H1 (cell line): ENCODE data around the gene KLHL35. TPM values are rescaled to one million over a fixed set of nuclear protein-coding genes. Genes with fewer than 3 reads are reported as not detected.

Experiments used
- CTCF ChIA-PET: fragments of 300-600 bp; sonication (Branson Sonifier 250); formaldehyde crosslinking; loops from one replicate; lab custom pipeline; 2021; ENCODE audit not compliant: partially characterized antibody; lab: Charles Lee
- POLR2A ChIA-PET: fragments of 300-600 bp; sonication (Branson Sonifier 250); formaldehyde crosslinking; loops from one replicate; lab custom pipeline; 2021; ENCODE audit warnings: inconsistent platforms; ENCODE audit not compliant: partially characterized antibody; lab: Charles Lee
- DNase-seq, 2 experiments: peaks; one replicate each; pipeline versions ENCODE4 v3.0.0 to v3.0.0-alpha.2; 2010 to 2022; ENCODE audit warnings: low spot score in 2 of 2, low read depth in 1 of 2, mixed read lengths in 1 of 2
- FAIRE-seq: peaks from 2 replicates; lab custom pipeline; 2011; peaks lifted over from hg19 to GRCh38; lab: Jason Lieb, UNC
- H2AFZ ChIP-seq: 2 replicates; pipeline ENCODE4 v1.8.1; 2012; ENCODE audit warnings: low read length, inconsistent platforms
- H2AK5ac ChIP-seq: 2 replicates; pipeline ENCODE4 v1.6.1; 2013; ENCODE audit warnings: low read depth, low read length
- H2BK120ac ChIP-seq: replicated peaks from 2 replicates; pipeline ENCODE3; 2013; ENCODE audit warnings: low read depth, low read length, inconsistent platforms
- H2BK12ac ChIP-seq: 2 replicates; pipeline ENCODE4 v1.6.1; 2013; ENCODE audit warnings: low read depth, low read length
- H2BK15ac ChIP-seq: 2 replicates; pipeline ENCODE4 v1.6.1; 2013; ENCODE audit warnings: low read length
- H2BK20ac ChIP-seq: 2 replicates; pipeline ENCODE4 v1.6.1; 2013; ENCODE audit warnings: low read length
- H2BK5ac ChIP-seq: 2 replicates; pipeline ENCODE4 v1.6.1; 2013; ENCODE audit warnings: low read depth, low read length
- H3K14ac ChIP-seq: 2 replicates; pipeline ENCODE4 v1.6.1; 2013; ENCODE audit warnings: inconsistent platforms; ENCODE audit not compliant: insufficient read length
- H3K18ac ChIP-seq: 2 replicates; pipeline ENCODE4 v1.6.1; 2013; ENCODE audit warnings: low read length; ENCODE audit errors: extremely low read depth
- H3K23ac ChIP-seq: 2 replicates; pipeline ENCODE4 v1.6.1; 2013; ENCODE audit warnings: inconsistent platforms; ENCODE audit not compliant: insufficient read length
- H3K23me2 ChIP-seq: 2 replicates; pipeline ENCODE4 v1.6.1; 2013; ENCODE audit warnings: low read depth, low read length
- H3K27ac ChIP-seq: 2 replicates; pipeline ENCODE4 v1.6.1; 2011; ENCODE audit warnings: low read depth, low read length, inconsistent platforms
- H3K27me3 ChIP-seq, 4 experiments: replicated peaks in 1 of 4; 1 replicate in 1 of 4; 2 replicates in 3 of 4; pipeline versions ENCODE4 v1.6.1 to v1.8.1; 2011 to 2013; ENCODE audit warnings: low read length in 3 of 4, mild to moderate bottlenecking in 3 of 4, inconsistent platforms in 2 of 4, mixed read lengths in 2 of 4, moderate library complexity in 1 of 4; ENCODE audit not compliant: control insufficient read depth in 3 of 4, insufficient read depth in 3 of 4; ENCODE audit errors: extremely low read depth in 1 of 4
- H3K36me3 ChIP-seq, 4 experiments: 2 replicates each; pipeline versions ENCODE4 v1.6.1 to v1.8.1; 2011 to 2013; ENCODE audit warnings: mild to moderate bottlenecking in 4 of 4, low read length in 3 of 4, moderate library complexity in 2 of 4, control low read depth in 1 of 4, inconsistent platforms in 1 of 4; ENCODE audit not compliant: insufficient read depth in 4 of 4, control insufficient read depth in 2 of 4
- H3K4ac ChIP-seq: replicated peaks from 2 replicates; pipeline ENCODE3; 2013; ENCODE audit warnings: low read length, low read depth, mixed read lengths, inconsistent platforms; ENCODE audit not compliant: insufficient read length
- H3K4me1 ChIP-seq, 4 experiments: replicated peaks in 1 of 4; 1 replicate in 1 of 4; 2 replicates in 3 of 4; pipeline versions ENCODE4 v1.6.1 to v1.8.1; 2011 to 2013; ENCODE audit warnings: low read length in 3 of 4, inconsistent platforms in 2 of 4, mixed read lengths in 1 of 4; ENCODE audit not compliant: insufficient read depth in 4 of 4, control insufficient read depth in 3 of 4
- H3K4me2 ChIP-seq, 2 experiments: 2 replicates each; pipeline versions ENCODE4 v1.6.1 to v1.8.1; 2011 to 2013; ENCODE audit warnings: low read depth in 2 of 2, low read length in 2 of 2, control low read depth in 1 of 2, inconsistent platforms in 1 of 2, mild to moderate bottlenecking in 1 of 2; ENCODE audit not compliant: insufficient read depth in 1 of 2
- H3K4me3 ChIP-seq, 4 experiments: fragments of 200-600, 300-600 bp in 1 of 4; sonication (generic), shearing (Covaris generic), sonication (Bioruptor Twin) in 1 of 4; 2 replicates each; pipeline versions ENCODE4 v1.5.1 to v1.8.1; 2011 to 2016; ENCODE audit warnings: low read length in 4 of 4, low read depth in 3 of 4, control low read depth in 2 of 4, inconsistent platforms in 2 of 4, mild to moderate bottlenecking in 2 of 4, mixed read lengths in 1 of 4, moderate library complexity in 1 of 4; ENCODE audit not compliant: insufficient read depth in 2 of 4; ENCODE audit errors: extremely low read depth in 1 of 4
- H3K56ac ChIP-seq: replicated peaks from 2 replicates; pipeline ENCODE3; 2013; ENCODE audit warnings: low read depth, mild to moderate bottlenecking, mixed read lengths, low read length, inconsistent platforms; ENCODE audit not compliant: insufficient read length
- H3K79me1 ChIP-seq: 2 replicates; pipeline ENCODE4 v1.6.1; 2013; ENCODE audit warnings: low read depth, low read length, control low read depth
- H3K79me2 ChIP-seq, 2 experiments: 2 replicates each; pipeline versions ENCODE4 v1.6.1 to v1.8.1; 2012 to 2013; ENCODE audit warnings: low read length in 2 of 2, mild to moderate bottlenecking in 2 of 2, inconsistent platforms in 1 of 2; ENCODE audit not compliant: insufficient read depth in 2 of 2, control insufficient read depth in 1 of 2
- H3K9ac ChIP-seq, 4 experiments: replicated peaks in 1 of 4; 1 replicate in 1 of 4; 2 replicates in 3 of 4; pipeline versions ENCODE4 v1.6.1 to v1.8.1; 2011 to 2013; ENCODE audit warnings: low read depth in 3 of 4, low read length in 3 of 4, control low read depth in 2 of 4, mild to moderate bottlenecking in 2 of 4, moderate library complexity in 2 of 4, inconsistent platforms in 1 of 4; ENCODE audit errors: extremely low read depth in 1 of 4
- H3K9me3 ChIP-seq, 2 experiments: 2 replicates each; pipeline versions ENCODE4 v1.6.1 to v1.8.1; 2012 to 2013; ENCODE audit warnings: mild to moderate bottlenecking in 2 of 2, moderate library complexity in 2 of 2, control low read depth in 1 of 2, inconsistent platforms in 1 of 2, low read depth in 1 of 2, low read length in 1 of 2, mixed read lengths in 1 of 2; ENCODE audit not compliant: insufficient read depth in 2 of 2
- H4K20me1 ChIP-seq, 2 experiments: replicated peaks in 1 of 2; 2 replicates each; pipeline versions ENCODE3 to v1.8.1; 2011 to 2013; ENCODE audit warnings: inconsistent platforms in 2 of 2, low read length in 2 of 2, mild to moderate bottlenecking in 1 of 2; ENCODE audit not compliant: insufficient read depth in 2 of 2, control insufficient read depth in 1 of 2
- H4K5ac ChIP-seq: 2 replicates; pipeline ENCODE4 v1.6.1; 2013; ENCODE audit warnings: low read length, low read depth, mixed read lengths, inconsistent platforms; ENCODE audit not compliant: insufficient read length
- H4K8ac ChIP-seq: 2 replicates; pipeline ENCODE4 v1.8.0; 2013; ENCODE audit warnings: mild to moderate bottlenecking, moderate library complexity, low read length, inconsistent platforms; ENCODE audit not compliant: insufficient read depth; ENCODE audit errors: extremely low read depth
- H4K91ac ChIP-seq: replicated peaks from 2 replicates; pipeline ENCODE3; 2013; ENCODE audit warnings: low read length, mixed read lengths, inconsistent platforms; ENCODE audit not compliant: insufficient read length
- BRCA1 ChIP-seq: IDR thresholded peaks from 2 replicates; pipeline ENCODE4 v1.6.1; 2012; ENCODE audit warnings: low read depth, low read length, improper control_type of control experiment
- CHD1 ChIP-seq: IDR thresholded peaks from 2 replicates; pipeline ENCODE4 v1.6.1; 2012; ENCODE audit warnings: low read depth, low read length, improper control_type of control experiment
- CREB1 ChIP-seq: IDR thresholded peaks from 2 replicates; pipeline ENCODE4 v1.6.1; 2012; ENCODE audit warnings: inconsistent platforms
- HDAC6 ChIP-seq: IDR thresholded peaks from one replicate; pipeline ENCODE4 v1.7.1; 2012; ENCODE audit warnings: low read depth, mild to moderate bottlenecking, inconsistent platforms, low read length, moderate library complexity
- POLR2AphosphoS5 ChIP-seq: IDR thresholded peaks from 2 replicates; pipeline ENCODE4 v1.6.1; 2011; ENCODE audit warnings: low read depth, low read length
- POU5F1 ChIP-seq: IDR thresholded peaks from 2 replicates; pipeline ENCODE4 v1.6.1; 2011; ENCODE audit warnings: low read depth, mild to moderate bottlenecking, low read length, moderate library complexity
- RAD21 ChIP-seq, 2 experiments: IDR thresholded peaks in 1 of 2; conservative IDR thresholded peaks in 1 of 2; 2 replicates each; pipeline ENCODE4 v1.6.1; 2011; ENCODE audit warnings: low read depth in 2 of 2, low read length in 2 of 2, improper control_type of control experiment in 1 of 2, inconsistent platforms in 1 of 2, mild to moderate bottlenecking in 1 of 2, moderate library complexity in 1 of 2
- SP1 ChIP-seq: IDR thresholded peaks from 2 replicates; pipeline ENCODE4 v1.6.1; 2011; ENCODE audit warnings: low read depth, low read length
- TBP ChIP-seq: IDR thresholded peaks from 2 replicates; pipeline ENCODE4 v1.6.1; 2011; ENCODE audit warnings: low read depth, low read length, improper control_type of control experiment
- whole genome bisulfite sequencing, 2 experiments: shearing (Covaris generic) in 1 of 2; methylation state at CpG; one replicate each; pipeline versions ENCODE4 v1.1.6 to v1.1.7; 2013 to 2015; ENCODE audit warnings: low lambda C conversion rate in 2 of 2, mixed read lengths in 2 of 2, inconsistent platforms in 1 of 2, low coverage in 1 of 2, missing lambda C conversion rate in 1 of 2; ENCODE audit not compliant: insufficient replicate concordance in 2 of 2, insufficient coverage in 1 of 2, insufficient read length in 1 of 2; ENCODE audit errors: extremely low coverage in 1 of 2, missing lambda C conversion rate in 1 of 2; 5-methylcytosine and 5-hydroxymethylcytosine counted together
- polyA plus RNA-seq, 7 experiments: library from polyadenylated mRNA; depleted of rRNA in 3 of 7; stranded (reverse) in 5 of 7; unstranded in 2 of 7; fragments of >200 nt in 5 of 7; fragments of 200-250 nt in 2 of 7; gene quantifications; 1 replicate in 5 of 7; 2 replicates in 1 of 7; 4 replicates in 1 of 7; pipeline versions ENCODE4 v1.2.1 to v1.2.3, GENCODE V29; 2011 to 2013; ENCODE audit warnings: missing spikeins in 2 of 7, mixed read lengths in 2 of 7
- total RNA-seq: library from RNA; stranded (reverse); fragmentation: NEBNext Ultra II Directional; extraction: Animal tissue kit (Norgen Biotek cat#: 25700); gene quantifications from 2 replicates; pipeline ENCODE4 v1.2.1, GENCODE V29; 2021

The KLHL35 gene
- total and polyA plus RNA-seq, 2 of the 8 experiments (the other 6 are each of a cell fraction or from before 2014, with no cell fraction given): 0.35 to 0.41 TPM

GRCh38 chr11:75403037-75403436 lies 30.0 kb downstream of the KLHL35 start:
- Histone ChIP-seq H3K36me3 (peaks cover 49 to 79% (median 68%) of the 10 kb centered on the region in 4 experiments), H2BK120ac (no peak overlapping the region), H3K56ac (no peak overlapping the region), H3K23ac (no peak overlapping the region), H3K14ac (no peak overlapping the region), H4K8ac (no peak overlapping the region), H4K20me1 (peaks cover 34 to 43% of the 10 kb centered on the region in 2 experiments), H3K9ac (no peak overlapping the region; a peak in 1 of 7 replicates), H2AFZ (no peak overlapping the region), H3K4me3 (no peak overlapping the region; a peak in 2 of 8 replicates), H2AK5ac (no peak overlapping the region), H3K79me2 (peaks cover 29 to 71% of the 10 kb centered on the region in 2 experiments), H2BK20ac (no peak overlapping the region), H3K18ac (no peak overlapping the region), H2BK15ac (no peak overlapping the region), H2BK12ac (no peak overlapping the region), H4K91ac (no peak overlapping the region), H3K27me3 (no peaks in the 10 kb centered on the region), H4K5ac (no peak overlapping the region), H3K79me1 (peaks cover 8% of the 10 kb centered on the region; the same call in 1 of the 2 replicates), H3K4me2 (peak overlapping the region in 1 of 2 experiments; percentile 93; a peak in 1 of 4 replicates), H3K4ac (no peak overlapping the region), H3K23me2 (peaks cover 7% of the 10 kb centered on the region), H3K27ac (0 out of 2 replicates have a peak overlapping the region, but pooled peaks have one; percentile 32), H3K9me3 (no peaks in the 10 kb centered on the region), H2BK5ac (peak overlapping the region; percentile 60; the same call in 1 of the 2 replicates), H3K4me1 (peaks cover 0 to 9% (median 4%) of the 10 kb centered on the region in 4 experiments; a peak in 6 of 7 replicates)
- DNase-seq (no peak), FAIRE-seq (no peak)
- CTCF ChIA-PET: interaction anchor here (1.2 to 2.1 kb wide), 3 partner anchors 14 to 48 kb away, joined by 3 to 9 read pairs (median 3); no protein-coding TSS in a partner anchor
- TF ChIP-seq HDAC6 (no peak), RAD21 (IDR thresholded peaks at IDR 0.05 in 1 of 2, conservative IDR thresholded peaks at IDR 0.05 in 1 of 2; ENCODE audit: low read depth in 2 of 2, low read length in 2 of 2) (no peak), POU5F1 (no peak), SP1 (no peak), CREB1 (no peak), CHD1 (no peak), TBP (no peak), BRCA1 (no peak), POLR2AphosphoS5 (peak; percentile 65)
- WGBS, 2 experiments: 89% methylated on average over 1 of the region's 1 CpG; no CpG with 5 or more reads in 1 of the 2 experiments
- POLR2A ChIA-PET: interaction anchor here (0.9 to 16.7 kb wide), 10 partner anchors 14 to 168 kb away, joined by 3 to 570 read pairs (median 4); partner anchors contain the start of gene KLHL35
